ENCODE data around the gene RWDD3.

DNA sequence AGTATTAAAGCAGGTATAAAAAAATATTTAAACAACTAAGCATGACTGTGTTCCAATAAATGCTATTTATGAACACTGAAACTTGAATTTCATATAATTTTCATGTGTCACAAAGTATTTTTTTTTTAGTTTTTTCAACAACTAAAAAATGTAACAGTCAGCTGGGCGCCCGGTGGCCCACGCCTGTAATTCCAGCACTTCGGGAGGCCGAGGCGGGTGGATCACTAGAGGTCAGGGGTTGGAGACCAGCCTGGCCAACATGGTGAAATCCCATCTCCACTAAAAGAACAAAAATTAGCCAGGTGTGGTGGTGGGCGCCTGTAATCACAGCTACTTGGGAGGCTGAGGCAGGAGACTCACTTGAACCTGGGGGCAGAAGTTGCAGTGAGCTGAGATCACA is 42.4 kb downstream of the RWDD3 start:
- TF ChIP-seq, protein P1, sequence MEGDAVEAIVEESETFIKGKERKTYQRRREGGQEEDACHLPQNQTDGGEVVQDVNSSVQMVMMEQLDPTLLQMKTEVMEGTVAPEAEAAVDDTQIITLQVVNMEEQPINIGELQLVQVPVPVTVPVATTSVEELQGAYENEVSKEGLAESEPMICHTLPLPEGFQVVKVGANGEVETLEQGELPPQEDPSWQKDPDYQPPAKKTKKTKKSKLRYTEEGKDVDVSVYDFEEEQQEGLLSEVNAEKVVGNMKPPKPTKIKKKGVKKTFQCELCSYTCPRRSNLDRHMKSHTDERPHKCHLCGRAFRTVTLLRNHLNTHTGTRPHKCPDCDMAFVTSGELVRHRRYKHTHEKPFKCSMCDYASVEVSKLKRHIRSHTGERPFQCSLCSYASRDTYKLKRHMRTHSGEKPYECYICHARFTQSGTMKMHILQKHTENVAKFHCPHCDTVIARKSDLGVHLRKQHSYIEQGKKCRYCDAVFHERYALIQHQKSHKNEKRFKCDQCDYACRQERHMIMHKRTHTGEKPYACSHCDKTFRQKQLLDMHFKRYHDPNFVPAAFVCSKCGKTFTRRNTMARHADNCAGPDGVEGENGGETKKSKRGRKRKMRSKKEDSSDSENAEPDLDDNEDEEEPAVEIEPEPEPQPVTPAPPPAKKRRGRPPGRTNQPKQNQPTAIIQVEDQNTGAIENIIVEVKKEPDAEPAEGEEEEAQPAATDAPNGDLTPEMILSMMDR (conservative IDR thresholded peaks at IDR 0.05 in 1 of 2, IDR thresholded peaks at IDR 0.05 in 1 of 2; ENCODE audit: low read depth in 1 of 2, low read length in 2 of 2) = no peak
- TF ChIP-seq EZH2 (IDR thresholded peaks at IDR 0.05; ENCODE audit: low read length, missing control alignments) = no peak
